GM19324 (cell line): Measurements from ENCODE around the gene ESYT1.

Experiments used
- ATAC-seq: cut with Tn5 transposase; IDR thresholded peaks from one replicate; pipeline ENCODE4 v1.9.1; 2021; ENCODE audit warnings: mild to moderate bottlenecking, moderate library complexity; ENCODE audit not compliant: unreplicated experiment, low FRiP score

The ESYT1 gene

DNA sequence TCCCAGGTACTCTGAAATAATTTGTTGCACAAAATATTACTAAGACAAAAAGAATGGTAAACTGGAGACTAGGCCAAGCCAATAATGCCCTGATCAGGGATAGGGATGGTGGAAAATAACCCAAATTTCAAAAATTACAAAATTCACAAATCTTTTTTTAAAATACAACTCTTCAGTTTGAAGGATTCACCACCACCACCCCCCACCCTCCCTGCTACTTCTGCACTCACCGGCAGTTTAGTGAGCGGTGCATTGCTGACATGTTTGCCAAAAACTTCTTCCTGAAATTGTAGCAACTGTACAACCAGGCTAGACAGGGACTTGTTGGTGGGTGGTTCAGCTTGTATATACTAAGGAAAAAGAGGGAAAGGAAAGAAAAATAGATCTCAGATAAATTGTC lies 58.9 kb downstream of the ESYT1 start:
- ATAC-seq = no peak

- ATAC-seq = no peak
Measured at GRCh38 chr12:56188131-56188777, 60.2 kb downstream of the ESYT1 start.

DNA sequence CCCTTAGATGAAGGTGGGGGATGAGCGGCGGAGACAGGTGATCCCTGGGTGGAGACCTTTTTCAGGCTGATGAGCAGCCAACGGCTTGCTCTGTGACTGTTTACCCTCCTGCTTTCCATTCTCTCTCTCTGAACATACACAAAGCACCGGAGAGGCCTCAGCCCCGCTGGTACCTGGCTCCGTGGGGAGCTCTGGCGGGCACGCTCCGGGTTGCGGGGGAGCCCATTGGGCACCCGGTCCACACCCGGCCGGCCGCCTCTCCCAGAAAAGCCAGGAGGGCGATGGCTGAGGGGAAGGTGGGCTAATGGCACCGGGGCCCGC lies 60.7 kb downstream of the ESYT1 start:
- ATAC-seq = no peak

DNA sequence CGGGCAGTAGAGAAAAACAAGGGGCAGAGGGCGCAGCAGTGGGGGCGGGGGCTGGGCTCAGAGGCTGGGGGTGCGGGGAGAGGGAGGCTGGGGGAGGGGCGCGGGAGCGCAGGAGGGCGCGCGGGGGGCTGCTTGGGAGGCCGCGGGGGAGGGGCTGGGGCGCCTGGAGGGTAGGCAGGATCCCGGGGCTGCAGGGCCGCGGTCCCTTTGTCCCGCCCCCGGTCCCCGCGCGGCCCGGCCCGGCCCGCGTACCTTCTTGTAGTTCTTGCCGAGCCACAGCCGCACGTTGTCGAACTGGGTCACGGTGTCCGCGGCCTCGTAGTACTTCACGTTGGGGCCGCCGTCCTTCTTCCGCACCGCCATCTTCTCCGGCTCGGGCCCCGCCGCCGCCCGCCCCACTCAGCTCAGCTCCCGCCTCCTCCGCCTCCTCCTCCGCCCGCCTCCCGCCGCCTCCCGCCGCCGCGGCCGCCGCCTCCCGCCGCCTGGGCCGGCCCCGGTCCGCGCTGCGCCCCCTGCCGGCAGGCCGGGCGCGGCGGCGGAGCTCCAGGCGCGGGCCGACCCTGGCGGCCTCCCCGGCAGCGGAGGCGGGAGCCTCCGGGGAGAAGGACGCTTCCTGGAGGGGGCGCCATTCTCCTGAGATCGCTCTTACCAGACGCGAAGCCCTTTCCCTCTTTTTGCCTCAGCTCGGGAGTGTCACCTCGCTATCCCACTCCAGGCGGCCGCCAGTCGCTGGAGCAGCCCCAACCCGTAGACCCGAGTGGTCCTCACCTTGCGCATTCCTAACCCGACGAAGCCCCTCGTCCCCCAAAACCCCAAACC lies 61.2 kb downstream of the ESYT1 start, which contains the start of gene SMARCC2:
TSS of gene SMARCC2 (minus strand) at position 385 of the 819 bp plus-strand sequence. CDS start at position 363, 22 bp downstream.
- ATAC-seq = peak; percentile 80

DNA sequence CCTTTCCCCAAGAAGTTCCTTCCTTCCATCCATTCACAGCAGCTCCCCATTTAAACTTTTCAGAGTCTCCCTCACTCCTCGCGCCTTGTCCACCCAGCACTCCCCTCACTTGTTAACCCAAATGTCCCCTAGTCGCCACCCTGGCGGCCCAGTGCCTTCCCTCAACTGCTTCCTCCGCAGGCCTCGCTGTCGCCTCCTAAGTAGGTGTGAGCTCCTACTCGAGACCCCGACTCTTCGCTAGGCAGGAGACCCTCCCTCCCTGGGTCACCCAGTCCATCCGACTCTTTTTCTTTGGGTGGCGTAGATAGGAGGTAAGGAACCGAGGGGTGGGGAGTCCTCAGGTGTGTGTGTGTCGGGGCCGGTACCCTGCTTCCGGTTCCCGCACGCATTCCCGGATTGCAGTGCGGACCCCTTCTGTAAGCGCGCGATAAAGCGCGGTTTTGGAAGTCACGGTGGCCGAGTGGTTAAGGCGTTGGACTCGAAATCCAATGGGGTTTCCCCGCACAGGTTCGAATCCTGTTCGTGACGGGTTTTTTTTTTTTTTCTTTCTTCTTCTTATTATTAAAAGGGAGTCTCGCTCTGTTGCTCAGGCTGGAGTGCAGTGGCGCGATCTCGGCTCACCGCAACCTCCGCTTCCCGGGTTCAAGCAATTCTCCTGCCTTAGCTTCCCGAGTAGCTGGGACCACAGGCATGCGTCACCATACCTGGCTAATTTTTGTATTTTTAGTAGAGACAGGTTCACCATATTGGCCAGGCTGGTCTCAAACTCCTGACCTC lies 62.0 kb downstream of the ESYT1 start:
- no peak for ATAC-seq

GRCh38 chr12:56190695-56191155 lies 62.7 kb downstream of the ESYT1 start:
- no peak for ATAC-seq

DNA sequence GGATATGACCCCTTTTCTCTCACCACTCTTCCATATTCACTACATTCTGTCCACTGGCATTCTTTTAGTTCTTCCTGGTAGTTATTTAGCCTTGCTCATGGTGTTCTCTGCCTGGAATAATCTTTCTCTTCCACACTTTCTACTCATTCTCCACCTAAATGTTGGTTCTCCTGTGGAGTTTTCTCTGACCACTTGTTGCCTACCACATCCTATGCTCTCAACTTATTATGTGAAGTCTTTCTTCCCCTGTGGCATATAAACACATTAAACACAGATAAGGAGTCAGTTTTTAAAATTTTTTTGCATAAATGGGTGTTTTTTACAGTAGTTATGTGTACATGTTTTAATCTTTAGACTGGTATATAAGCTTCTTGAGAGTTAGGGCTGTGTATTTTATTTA lies 64.5 kb downstream of the ESYT1 start:
- no peak for ATAC-seq

GRCh38 chr12:56193025-56193578 lies 65.0 kb downstream of the ESYT1 start:
- no peak for ATAC-seq
